IMR-90 (cell line): ENCODE results near the gene B3GALT6. TPM values are rescaled to one million over a fixed set of nuclear protein-coding genes. Genes with fewer than 3 reads are reported as not detected.
A peak's percentile ranks its signal among the peaks of the same experiment; 100 is the strongest.

Experiments used
- ATAC-seq: fragments of 200-7000 bp; cut with Tn5 transposase; 2 replicates; pipeline ENCODE4 v1.9.1; 2020; ENCODE audit warnings: low read depth, mild to moderate bottlenecking, moderate library complexity
- Bru-seq: library from RNA; stranded (reverse); fragments of 400-500 nt; gene quantifications from one replicate; lab custom pipeline; 2021; lab: Mats Ljungman, UMichigan
- BruChase-seq, 2 experiments: library from RNA; stranded (reverse); fragments of 400-500 nt; gene quantifications; one replicate each; lab custom pipeline; 2021; lab: Mats Ljungman, UMichigan
- BruUV-seq: library from RNA; stranded (reverse); fragments of 400-500 nt; replicated peaks from 2 replicates; lab custom pipeline; 2021; lab: Mats Ljungman, UMichigan
- CTCF ChIA-PET: fragments of 300-600 bp; formaldehyde crosslinking; extraction: SDS; loops from one replicate; lab custom pipeline; 2021; ENCODE audit warnings: antibody characterized with exemption; lab: Yijun Ruan, JAX
- POLR2A ChIA-PET: fragments of 300-600 bp; sonication (Branson Sonifier 250); formaldehyde crosslinking; loops from one replicate; lab custom pipeline; 2022; ENCODE audit warnings: antibody characterized with exemption; ENCODE audit not compliant: unreplicated experiment; lab: Charles Lee
- DNase-seq: peaks from one replicate; pipeline ENCODE4 v3.0.0; 2013
- H2AFZ ChIP-seq: replicated peaks from 2 replicates; pipeline ENCODE3; 2013; ENCODE audit warnings: low read length, mild to moderate bottlenecking; ENCODE audit not compliant: poor library complexity
- H2AK5ac ChIP-seq: 2 replicates; pipeline ENCODE4 v1.6.1; 2013; ENCODE audit warnings: low read depth, low read length, inconsistent platforms
- H2AK9ac ChIP-seq: replicated peaks from 2 replicates; pipeline ENCODE3; 2013; ENCODE audit warnings: mild to moderate bottlenecking, low read depth, low read length, moderate library complexity; ENCODE audit not compliant: poor library complexity
- H2BK120ac ChIP-seq: 2 replicates; pipeline ENCODE4 v1.6.1; 2013; ENCODE audit warnings: low read depth, low read length, inconsistent platforms
- H2BK15ac ChIP-seq: 3 replicates; pipeline ENCODE4 v1.6.1; 2013; ENCODE audit warnings: low read depth, low read length, inconsistent platforms
- H2BK20ac ChIP-seq: 2 replicates; pipeline ENCODE4 v1.6.1; 2013; ENCODE audit warnings: low read depth, mild to moderate bottlenecking, inconsistent platforms, low read length, moderate library complexity
- H2BK5ac ChIP-seq: 2 replicates; pipeline ENCODE4 v1.6.1; 2013; ENCODE audit warnings: mild to moderate bottlenecking, low read depth, low read length, inconsistent platforms; ENCODE audit not compliant: poor library complexity, severe bottlenecking
- H3K14ac ChIP-seq: replicated peaks from 2 replicates; pipeline ENCODE4 v1.6.1; 2013; ENCODE audit warnings: low read depth, low read length, inconsistent platforms
- H3K18ac ChIP-seq: 2 replicates; pipeline ENCODE4 v1.6.1; 2013; ENCODE audit warnings: low read depth, low read length, control low read depth
- H3K23ac ChIP-seq: 2 replicates; pipeline ENCODE4 v1.6.1; 2013; ENCODE audit warnings: low read depth, low read length, inconsistent platforms
- H3K27ac ChIP-seq: 2 replicates; pipeline ENCODE4 v1.5.1; 2013; ENCODE audit warnings: mild to moderate bottlenecking, control low read depth, low read length; ENCODE audit not compliant: insufficient read depth
- H3K27me3 ChIP-seq: 2 replicates; pipeline ENCODE4 v1.6.1; 2013; ENCODE audit warnings: low read length; ENCODE audit not compliant: control insufficient read depth, insufficient read depth
- H3K36me3 ChIP-seq: 2 replicates; pipeline ENCODE4 v1.6.1; 2013; ENCODE audit warnings: low read length, mixed read lengths; ENCODE audit not compliant: control insufficient read depth, insufficient read depth
- H3K4ac ChIP-seq: 2 replicates; pipeline ENCODE4 v1.6.1; 2013; ENCODE audit warnings: low read depth, low read length, inconsistent platforms
- H3K4me1 ChIP-seq: 2 replicates; pipeline ENCODE4 v1.6.1; 2013; ENCODE audit warnings: low read length, mixed read lengths; ENCODE audit not compliant: control insufficient read depth, insufficient read depth
- H3K4me2 ChIP-seq: 2 replicates; pipeline ENCODE4 v1.6.1; 2013; ENCODE audit warnings: low read depth, mild to moderate bottlenecking, control low read depth, low read length, moderate library complexity
- H3K4me3 ChIP-seq: 2 replicates; pipeline ENCODE4 v1.5.1; 2013; ENCODE audit warnings: low read depth, mild to moderate bottlenecking, control low read depth, low read length, moderate library complexity; ENCODE audit not compliant: insufficient read depth
- H3K56ac ChIP-seq: 2 replicates; pipeline ENCODE4 v1.6.1; 2013; ENCODE audit warnings: low read length, inconsistent platforms; ENCODE audit not compliant: insufficient read depth; ENCODE audit errors: extremely low read depth
- H3K79me1 ChIP-seq, 2 experiments: 2 replicates each; pipeline ENCODE4 v1.6.1; 2013; ENCODE audit warnings: low read length in 2 of 2, inconsistent platforms in 1 of 2, low read depth in 1 of 2
- H3K9ac ChIP-seq: 2 replicates; pipeline ENCODE4 v1.6.1; 2013; ENCODE audit warnings: low read depth, low read length, control low read depth
- H3K9me1 ChIP-seq: 2 replicates; pipeline ENCODE4 v1.6.1; 2013; ENCODE audit warnings: low read length, inconsistent platforms; ENCODE audit not compliant: insufficient read depth
- H3K9me3 ChIP-seq: 2 replicates; pipeline ENCODE4 v1.6.1; 2013; ENCODE audit warnings: low read length; ENCODE audit not compliant: control insufficient read depth, insufficient read depth
- H4K20me1 ChIP-seq: 2 replicates; pipeline ENCODE4 v1.6.1; 2013; ENCODE audit warnings: low read length, inconsistent platforms; ENCODE audit not compliant: insufficient read depth
- H4K5ac ChIP-seq: 2 replicates; pipeline ENCODE4 v1.6.1; 2013; ENCODE audit warnings: mild to moderate bottlenecking, low read depth, low read length, control low read depth
- H4K8ac ChIP-seq, 2 experiments: 2 replicates each; pipeline ENCODE4 v1.6.1; 2013; ENCODE audit warnings: low read depth in 2 of 2, low read length in 2 of 2, control low read depth in 1 of 2, inconsistent platforms in 1 of 2
- H4K91ac ChIP-seq: 2 replicates; pipeline ENCODE4 v1.6.1; 2013; ENCODE audit warnings: low read depth, low read length, inconsistent platforms; ENCODE audit not compliant: insufficient read depth
- BHLHE40 ChIP-seq: fragments of 150-350 bp; IDR thresholded peaks from 2 replicates; pipeline ENCODE4 v1.6.1; 2016; ENCODE audit warnings: mild to moderate bottlenecking, low read depth, low read length
- FOS ChIP-seq: fragments of 150-350 bp; IDR thresholded peaks from 2 replicates; pipeline ENCODE4 v1.6.1; 2016; ENCODE audit warnings: low read depth, low read length
- MXI1 ChIP-seq: IDR thresholded peaks from 2 replicates; pipeline ENCODE4 v1.6.1; 2012; ENCODE audit warnings: low read depth, mild to moderate bottlenecking, low read length, moderate library complexity, borderline replicate concordance
- WGBS, 2 experiments: methylation state at CpG; one replicate each; pipeline versions ENCODE4 v1.1.5 to v1.1.7; 2013; ENCODE audit warnings: missing lambda C conversion rate in 2 of 2; ENCODE audit not compliant: insufficient read length in 1 of 2; ENCODE audit errors: extremely low coverage in 2 of 2; 5-methylcytosine and 5-hydroxymethylcytosine counted together
- dilution Hi-C: fragments of 300-500 bp; cut with HindIII; formaldehyde crosslinking; loops from one replicate; pipeline ENCODE4 v1.14.3; 2018; ENCODE audit warnings: low sequenced_read_pairs; ENCODE audit not compliant: unreplicated experiment
- in situ Hi-C: fragments of 300-500 bp; cut with MboI; formaldehyde crosslinking; loops from 3 replicates; pipeline ENCODE4 v1.14.3; 2019; ENCODE audit warnings: low sequenced_read_pairs, inconsistent platforms, mixed read lengths
- intact Hi-C: fragments of 100-400 bp; cut with micrococcal nuclease; formaldehyde crosslinking; loops from 2 replicates; pipeline ENCODE4 v1.10.0; 2022
- long read RNA-seq: library from polyadenylated mRNA; unstranded; transcript quantifications from one replicate; pipeline ENCODE4 v2.0.0, GENCODE V29; 2021; ENCODE audit not compliant: unreplicated experiment
- polyA plus RNA-seq, 3 experiments: library from polyadenylated mRNA; depleted of rRNA; stranded (reverse); fragments of >200 nt; gene quantifications; 2 replicates each; pipeline ENCODE4 v1.2.3, GENCODE V29; 2012; ENCODE audit warnings: low replicate concordance in 1 of 3
- total RNA-seq: library from RNA; depleted of rRNA; stranded (reverse); fragments of >200 nt; gene quantifications from 2 replicates; pipeline ENCODE4 v1.2.3, GENCODE V29; 2012; rRNA removed
- TF ChIP-seq, protein P1 (sequence below): fragments of 150-350 bp; IDR thresholded peaks from 2 replicates; pipeline ENCODE4 v1.6.1; 2017; ENCODE audit warnings: mild to moderate bottlenecking, antibody characterized with exemption, low read length, low read depth

B3GALT6 gene
- 12.2 and 18.3 TPM in 2 replicates for total RNA-seq
- polyA plus RNA-seq (2012; rRNA removed) = 23.0 and 29.2 TPM in 2 replicates
- 24.3 and 37.0 TPM in 2 replicates for polyA plus RNA-seq (2012; cell fraction: cytosol; rRNA removed)
- polyA plus RNA-seq (2012; cell fraction: nucleus; rRNA removed; ENCODE audit: low replicate concordance) = 10.2 and 16.5 TPM in 2 replicates
- percentile 59 among the genes with signal in this experiment for Bru-seq, nascent RNA
- percentile 86 among the genes with signal in this experiment for BruChase-seq, experiment 1, labeled RNA remaining after a 6-hour chase
- BruChase-seq, experiment 2, labeled RNA remaining after a 2-hour chase = percentile 81 among the genes with signal in this experiment
- long read RNA-seq, transcript B3GALT6-202 (1 exons, 2,816 nt) = minor isoform, 74 of 183 reads
- long read RNA-seq, transcript B3GALT6-201 (1 exons, 2,783 nt) = major isoform, 109 of 183 reads
- long read RNA-seq, partial matches to known transcripts = 0 of 183 reads
- long read RNA-seq, other reads (novel, unspliced or antisense) = 0 of 183 reads

GRCh38 chr1:1232208-1232795 lies at the start of gene B3GALT6:
TSS of gene B3GALT6 (plus strand) at chr1:1232237. CDS start at chr1:1232279, 42 bp downstream.
- no peaks in the 10 kb centered on the region for H3K27me3 ChIP-seq
- ATAC-seq (peak; percentile 19; the same call in 1 of the 2 replicates), DNase-seq (peak; percentile 12)
- peak within 1 kb of the TSS; percentile 84 for H3K4me3 ChIP-seq
- peaks cover 3% of the 10 kb centered on the region for H3K9me3 ChIP-seq
- TF ChIP-seq, protein P1, sequence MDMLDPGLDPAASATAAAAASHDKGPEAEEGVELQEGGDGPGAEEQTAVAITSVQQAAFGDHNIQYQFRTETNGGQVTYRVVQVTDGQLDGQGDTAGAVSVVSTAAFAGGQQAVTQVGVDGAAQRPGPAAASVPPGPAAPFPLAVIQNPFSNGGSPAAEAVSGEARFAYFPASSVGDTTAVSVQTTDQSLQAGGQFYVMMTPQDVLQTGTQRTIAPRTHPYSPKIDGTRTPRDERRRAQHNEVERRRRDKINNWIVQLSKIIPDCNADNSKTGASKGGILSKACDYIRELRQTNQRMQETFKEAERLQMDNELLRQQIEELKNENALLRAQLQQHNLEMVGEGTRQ = peak; percentile 53; the same call in 1 of the 2 replicates
- TF ChIP-seq MXI1 (peak; percentile 67; the same call in 1 of the 2 replicates), BHLHE40 (0 out of 2 replicates have a peak, but pooled peaks have one; percentile 15), FOS (no peak)
- H3K4me2 ChIP-seq = peak within 1 kb of the TSS; percentile 86
- peak within 1 kb of the TSS; percentile 94 for H3K56ac ChIP-seq
- H3K36me3 ChIP-seq = peaks cover 18% of the 10 kb centered on the region
- H2BK15ac ChIP-seq = no peak within 1 kb of the TSS; the same call in 1 of the 3 replicates
- peak within 1 kb of the TSS; percentile 91 for H3K9ac ChIP-seq
- peak within 1 kb of the TSS; percentile 75 for H2BK5ac ChIP-seq
- peak within 1 kb of the TSS; percentile 3; the same call in 1 of the 2 replicates for H3K18ac ChIP-seq
- peak within 1 kb of the TSS; percentile 94 for H3K14ac ChIP-seq
- H3K23ac ChIP-seq = peak within 1 kb of the TSS; percentile 89
- H2AK9ac ChIP-seq = peak within 1 kb of the TSS; percentile 96
- peak within 1 kb of the TSS; percentile 96 to 100 for H4K8ac ChIP-seq
- no TSS peak for BruUV-seq
- intact Hi-C loops (loop anchor here (5.0 kb wide), 1 partner anchor 250 kb away; the partner anchor contains the start of gene PERM1), in situ Hi-C loops (no loop called here), dilution Hi-C loops (no loop called here)
- H3K4me1 ChIP-seq = peaks cover 18% of the 10 kb centered on the region
- peak within 1 kb of the TSS; percentile 98 for H2AFZ ChIP-seq
- ChIA-PET CTCF (interaction anchor here (2.3 kb wide), 1 partner anchor 110 kb away, joined by 11 read pairs; no protein-coding TSS in a partner anchor), POLR2A (no interaction called here)
- H2BK20ac ChIP-seq = no peak within 1 kb of the TSS
- peak within 1 kb of the TSS; percentile 64 for H2BK120ac ChIP-seq
- H4K5ac ChIP-seq = peak within 1 kb of the TSS; percentile 91
- peak within 1 kb of the TSS; percentile 79 for H4K91ac ChIP-seq
- peaks cover 6% of the 10 kb centered on the region for H3K9me1 ChIP-seq
- H4K20me1 ChIP-seq = peaks cover 24% of the 10 kb centered on the region
- 19% methylated on average over 41 of the region's 100 CpGs; no CpG with 5 or more reads in 1 of the 2 experiments for WGBS, 2 experiments
- peaks cover 12 to 68% of the 10 kb centered on the region in 2 experiments; a peak in 3 of 4 replicates for H3K79me1 ChIP-seq
- peak within 1 kb of the TSS; percentile 99 for H2AK5ac ChIP-seq
- H3K4ac ChIP-seq = peak within 1 kb of the TSS; percentile 86
- H3K27ac ChIP-seq = peak within 1 kb of the TSS; percentile 81
